Measurements from ENCODE around the gene DMBT1.
"Not testable (repeated sequence)": the region's sequence is repeated elsewhere in the genome, so short reads cannot be mapped to it uniquely, and the experiment has no call there.

Gene DMBT1

DNA sequence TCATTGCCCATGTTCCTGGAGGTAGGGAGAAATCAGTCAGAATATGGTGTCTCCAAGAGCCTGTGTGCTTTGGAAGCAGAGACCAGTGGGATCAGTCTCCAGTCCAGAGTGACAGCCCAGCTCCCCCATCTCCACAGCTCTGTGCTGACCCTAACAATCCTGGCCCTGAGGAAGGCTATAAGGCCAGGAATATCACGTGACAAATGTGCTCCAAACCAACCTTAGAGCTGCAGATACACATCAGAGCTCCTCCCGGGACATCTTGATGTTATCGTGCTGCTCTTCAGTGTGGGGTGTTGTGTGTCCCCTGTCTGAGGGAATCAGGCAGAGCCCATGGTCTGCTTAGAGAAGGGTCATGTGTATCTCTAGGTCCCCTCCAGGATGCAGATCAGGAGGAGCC lies 15.2 kb downstream of the DMBT1 start:
- Mint-ChIP-seq H3K4me3 (no peak overlapping the region), H3K27ac (no peak overlapping the region), H3K27me3 (ENCODE audit: low read depth) (no peaks in the 10 kb centered on the region), H3K36me3 (ENCODE audit: low read depth) (no peaks in the 10 kb centered on the region), H3K4me1 (ENCODE audit: low read depth) (no peaks in the 10 kb centered on the region), H3K9me3 (peaks cover 6% of the 10 kb centered on the region)
- DNase-seq (ENCODE audit: low spot score): no peak

GRCh38 chr10:122576291-122576690 lies 15.7 kb downstream of the DMBT1 start:
- Mint-ChIP-seq H3K27me3 (ENCODE audit: low read depth) (no peaks in the 10 kb centered on the region), H3K4me3 (no peak overlapping the region), H3K36me3 (ENCODE audit: low read depth) (no peaks in the 10 kb centered on the region), H3K9me3 (peaks cover 6% of the 10 kb centered on the region), H3K27ac (no peak overlapping the region), H3K4me1 (ENCODE audit: low read depth) (no peaks in the 10 kb centered on the region)
- DNase-seq (ENCODE audit: low spot score): no peak

DNA sequence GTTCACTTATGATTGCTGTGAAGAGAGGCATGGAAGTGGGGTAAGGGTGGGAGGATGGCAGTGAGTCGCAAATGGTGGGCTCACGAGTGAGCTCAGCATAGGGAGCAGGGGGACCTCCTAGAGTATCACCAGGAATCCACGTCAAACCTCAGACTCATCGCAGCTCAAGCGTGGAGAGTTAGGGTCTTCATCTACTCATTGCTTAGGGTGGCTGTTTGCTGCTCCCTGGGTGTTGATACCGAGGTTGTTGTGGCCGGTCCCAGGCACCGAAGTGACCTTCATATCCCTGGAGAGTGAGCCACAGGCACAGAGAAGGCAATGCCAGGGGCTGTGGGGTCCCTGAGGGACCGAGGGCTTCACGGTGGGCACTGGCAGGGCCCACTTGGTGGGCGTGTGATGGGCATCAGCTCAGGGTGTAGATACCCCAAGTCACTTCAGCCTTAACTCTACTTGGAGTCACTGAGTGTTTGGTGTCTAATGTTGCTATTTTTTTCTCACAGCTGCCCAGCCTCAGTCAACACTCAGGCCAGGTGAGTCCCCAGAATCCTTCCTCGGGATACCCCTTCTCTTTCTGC lies 16.8 kb downstream of the DMBT1 start:
- H3K27me3 Mint-ChIP-seq (ENCODE audit: low read depth): no peaks in the 10 kb centered on the region
- H3K9me3 Mint-ChIP-seq: peaks cover 6% of the 10 kb centered on the region
- no peak overlapping the region for H3K27ac Mint-ChIP-seq
- no peak overlapping the region for H3K4me3 Mint-ChIP-seq
- H3K36me3 Mint-ChIP-seq (ENCODE audit: low read depth): no peaks in the 10 kb centered on the region
- no peak for DNase-seq (ENCODE audit: low spot score)
- no peaks in the 10 kb centered on the region for H3K4me1 Mint-ChIP-seq (ENCODE audit: low read depth)

DNA sequence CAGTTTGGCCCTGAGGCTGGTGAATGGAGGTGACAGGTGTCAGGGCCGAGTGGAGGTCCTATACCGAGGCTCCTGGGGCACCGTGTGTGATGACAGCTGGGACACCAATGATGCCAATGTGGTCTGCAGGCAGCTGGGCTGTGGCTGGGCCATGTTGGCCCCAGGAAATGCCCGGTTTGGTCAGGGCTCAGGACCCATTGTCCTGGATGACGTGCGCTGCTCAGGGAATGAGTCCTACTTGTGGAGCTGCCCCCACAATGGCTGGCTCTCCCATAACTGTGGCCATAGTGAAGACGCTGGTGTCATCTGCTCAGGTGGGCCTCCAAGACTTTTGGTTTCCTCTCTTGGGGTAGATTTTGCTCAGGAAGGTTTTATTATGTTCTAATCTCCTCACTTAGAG lies 25.5 kb downstream of the DMBT1 start:
- not testable (repeated sequence) for H3K36me3 Mint-ChIP-seq (ENCODE audit: low read depth); H3K27ac Mint-ChIP-seq; H3K4me3 Mint-ChIP-seq; DNase-seq (ENCODE audit: low spot score); H3K27me3 Mint-ChIP-seq (ENCODE audit: low read depth); H3K4me1 Mint-ChIP-seq (ENCODE audit: low read depth); H3K9me3 Mint-ChIP-seq

DNA sequence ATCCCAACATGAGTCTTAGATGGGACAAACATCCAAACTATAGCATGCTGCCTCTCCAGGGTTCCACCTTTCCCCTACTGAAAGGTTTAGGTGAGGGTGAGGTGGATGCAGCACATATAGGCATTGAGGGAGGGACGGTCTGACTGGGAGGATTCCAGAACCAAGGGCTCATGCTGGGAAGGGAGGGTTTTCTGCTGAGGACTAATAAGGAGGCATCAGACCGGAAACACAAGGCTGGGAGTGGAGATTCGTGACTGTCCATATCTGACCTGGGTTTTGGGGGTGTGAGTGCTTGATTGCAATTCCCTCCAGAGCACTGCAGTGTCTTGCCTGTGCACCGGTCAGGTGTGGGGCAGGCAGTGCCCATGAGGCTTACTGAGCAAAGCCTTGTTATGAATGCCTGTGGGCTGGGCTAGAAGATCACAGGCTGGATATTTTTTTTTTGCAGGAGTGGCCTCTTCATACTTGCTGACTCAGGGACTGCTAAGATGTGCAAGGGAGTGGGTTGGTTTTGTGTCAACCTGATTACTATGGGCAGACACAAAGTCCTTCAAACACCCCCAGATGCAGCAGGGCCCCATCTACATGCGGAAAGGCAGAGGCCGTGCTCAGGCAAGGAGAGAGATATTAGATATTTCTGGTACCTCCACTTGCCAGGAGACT lies 26.7 kb downstream of the DMBT1 start:
- Mint-ChIP-seq H3K4me3 (no peak overlapping the region), H3K27me3 (ENCODE audit: low read depth) (no peaks in the 10 kb centered on the region), H3K27ac (no peak overlapping the region), H3K36me3 (ENCODE audit: low read depth) (no peaks in the 10 kb centered on the region), H3K9me3 (no peaks in the 10 kb centered on the region), H3K4me1 (ENCODE audit: low read depth) (no peaks in the 10 kb centered on the region)
- DNase-seq (ENCODE audit: low spot score): no peak

DNA sequence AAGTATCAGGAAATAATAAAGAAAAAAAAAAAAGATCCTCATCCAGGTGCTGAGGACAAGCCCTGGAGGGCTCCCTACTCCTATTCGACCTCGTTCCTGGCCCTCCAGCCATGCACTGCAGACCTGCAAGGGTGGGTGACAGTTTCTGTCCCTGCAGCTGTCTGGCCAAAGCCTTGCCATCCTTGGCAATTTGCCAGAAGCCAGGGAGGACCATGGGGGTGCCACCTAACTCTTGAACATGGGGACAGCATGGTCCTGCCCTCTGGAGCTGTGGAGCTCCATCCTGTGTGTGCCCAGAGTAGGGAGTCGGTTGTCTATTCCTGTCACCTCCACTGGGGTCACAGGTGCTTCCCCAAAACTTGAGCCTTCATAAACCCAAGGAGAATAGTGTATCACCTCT lies 27.8 kb downstream of the DMBT1 start:
- Mint-ChIP-seq H3K36me3 (ENCODE audit: low read depth) (no peaks in the 10 kb centered on the region), H3K4me1 (ENCODE audit: low read depth) (no peaks in the 10 kb centered on the region), H3K9me3 (no peaks in the 10 kb centered on the region), H3K4me3 (no peak overlapping the region), H3K27ac (no peak overlapping the region), H3K27me3 (ENCODE audit: low read depth) (no peaks in the 10 kb centered on the region)
- DNase-seq (ENCODE audit: low spot score): no peak

DNA sequence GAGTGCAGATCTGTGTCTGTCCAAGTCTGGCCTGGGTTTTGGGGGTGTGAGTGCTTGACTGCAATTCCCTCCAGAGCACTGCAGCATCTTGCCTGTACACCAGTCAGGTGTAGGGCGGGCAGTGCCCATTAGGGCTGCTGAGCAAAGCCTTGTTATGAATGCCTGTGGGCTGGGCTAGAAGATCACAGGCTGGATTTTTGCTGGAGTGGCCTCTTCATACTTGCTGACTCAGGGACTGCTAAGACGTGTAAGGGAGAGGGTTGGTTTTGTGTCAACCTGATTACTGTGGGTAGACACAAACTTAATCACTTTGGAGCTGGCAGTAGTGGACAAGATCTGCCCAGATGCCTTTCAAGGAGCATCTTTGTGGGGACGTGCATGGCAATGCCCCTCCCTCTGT lies 29.6 kb downstream of the DMBT1 start:
- Mint-ChIP-seq H3K36me3 (ENCODE audit: low read depth) (no peaks in the 10 kb centered on the region), H3K9me3 (no peaks in the 10 kb centered on the region), H3K4me1 (ENCODE audit: low read depth) (no peaks in the 10 kb centered on the region), H3K27me3 (ENCODE audit: low read depth) (no peaks in the 10 kb centered on the region), H3K4me3 (no peak overlapping the region), H3K27ac (no peak overlapping the region)
- no peak for DNase-seq (ENCODE audit: low spot score)

- H3K27me3 Mint-ChIP-seq (ENCODE audit: low read depth): no peaks in the 10 kb centered on the region
- no peak overlapping the region for H3K4me3 Mint-ChIP-seq
- DNase-seq (ENCODE audit: low spot score): no peak
- no peak overlapping the region for H3K27ac Mint-ChIP-seq
- no peaks in the 10 kb centered on the region for H3K36me3 Mint-ChIP-seq (ENCODE audit: low read depth)
- H3K9me3 Mint-ChIP-seq: no peaks in the 10 kb centered on the region
- no peaks in the 10 kb centered on the region for H3K4me1 Mint-ChIP-seq (ENCODE audit: low read depth)
Measured at GRCh38 chr10:122591736-122592135, 31.2 kb downstream of the DMBT1 start.

DNA sequence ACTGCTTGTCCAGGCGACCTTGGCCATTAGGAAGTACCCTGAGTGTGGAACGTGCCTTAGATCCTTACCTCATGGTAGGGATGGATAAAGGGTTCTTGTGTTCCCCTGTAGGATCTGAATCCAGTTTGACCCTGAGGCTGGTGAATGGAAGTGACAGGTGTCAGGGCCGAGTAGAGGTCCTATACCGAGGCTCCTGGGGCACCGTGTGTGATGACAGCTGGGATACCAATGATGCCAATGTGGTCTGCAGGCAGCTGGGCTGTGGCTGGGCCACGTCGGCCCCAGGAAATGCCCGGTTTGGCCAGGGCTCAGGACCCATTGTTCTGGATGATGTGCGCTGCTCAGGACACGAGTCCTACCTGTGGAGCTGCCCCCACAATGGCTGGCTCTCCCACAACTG lies 31.6 kb downstream of the DMBT1 start:
- Mint-ChIP-seq H3K4me3 (no peak overlapping the region), H3K9me3 (no peaks in the 10 kb centered on the region), H3K36me3 (ENCODE audit: low read depth) (no peaks in the 10 kb centered on the region), H3K4me1 (ENCODE audit: low read depth) (no peaks in the 10 kb centered on the region), H3K27ac (no peak overlapping the region), H3K27me3 (ENCODE audit: low read depth) (no peaks in the 10 kb centered on the region)
- no peak for DNase-seq (ENCODE audit: low spot score)

DNA sequence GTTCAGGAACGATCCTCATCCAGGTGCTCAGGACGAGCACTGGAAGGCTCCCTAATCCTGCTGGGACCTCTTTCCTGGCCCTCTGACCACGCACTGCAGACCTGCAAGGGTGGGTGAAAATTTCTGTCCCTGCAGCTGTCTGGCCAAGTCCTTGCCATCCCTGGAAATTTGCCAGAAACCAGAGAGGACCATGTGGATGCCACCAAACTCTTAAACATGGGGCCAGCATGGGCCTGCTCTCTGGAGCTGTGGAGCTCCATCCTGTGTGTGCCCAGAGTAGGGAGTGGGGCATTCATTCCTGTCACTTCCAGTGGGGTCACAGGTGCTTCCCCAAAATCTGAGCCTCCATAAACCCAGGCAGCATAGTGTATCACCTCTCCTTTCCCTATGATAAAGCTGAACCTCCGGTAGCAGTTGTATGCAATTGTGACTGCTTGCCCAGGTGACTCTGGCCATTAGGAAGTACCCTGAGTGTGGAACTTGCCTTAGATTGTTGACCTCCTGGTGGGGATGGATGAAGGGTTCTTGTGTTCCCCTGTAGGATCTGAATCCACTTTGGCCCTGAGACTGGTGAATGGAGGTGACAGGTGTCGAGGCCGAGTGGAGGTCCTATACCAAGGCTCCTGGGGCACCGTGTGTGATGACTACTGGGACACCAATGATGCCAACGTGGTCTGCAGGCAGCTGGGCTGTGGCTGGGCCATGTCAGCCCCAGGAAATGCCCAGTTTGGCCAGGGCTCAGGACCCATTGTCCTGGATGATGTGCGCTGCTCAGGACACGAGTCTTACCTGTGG lies 57.1 kb downstream of the DMBT1 start:
- Mint-ChIP-seq H3K9me3 (no peaks in the 10 kb centered on the region), H3K4me3 (no peak overlapping the region), H3K27me3 (ENCODE audit: low read depth) (no peaks in the 10 kb centered on the region), H3K4me1 (ENCODE audit: low read depth) (no peaks in the 10 kb centered on the region), H3K36me3 (ENCODE audit: low read depth) (no peaks in the 10 kb centered on the region), H3K27ac (no peak overlapping the region)
- no peak for DNase-seq (ENCODE audit: low spot score)

DNA sequence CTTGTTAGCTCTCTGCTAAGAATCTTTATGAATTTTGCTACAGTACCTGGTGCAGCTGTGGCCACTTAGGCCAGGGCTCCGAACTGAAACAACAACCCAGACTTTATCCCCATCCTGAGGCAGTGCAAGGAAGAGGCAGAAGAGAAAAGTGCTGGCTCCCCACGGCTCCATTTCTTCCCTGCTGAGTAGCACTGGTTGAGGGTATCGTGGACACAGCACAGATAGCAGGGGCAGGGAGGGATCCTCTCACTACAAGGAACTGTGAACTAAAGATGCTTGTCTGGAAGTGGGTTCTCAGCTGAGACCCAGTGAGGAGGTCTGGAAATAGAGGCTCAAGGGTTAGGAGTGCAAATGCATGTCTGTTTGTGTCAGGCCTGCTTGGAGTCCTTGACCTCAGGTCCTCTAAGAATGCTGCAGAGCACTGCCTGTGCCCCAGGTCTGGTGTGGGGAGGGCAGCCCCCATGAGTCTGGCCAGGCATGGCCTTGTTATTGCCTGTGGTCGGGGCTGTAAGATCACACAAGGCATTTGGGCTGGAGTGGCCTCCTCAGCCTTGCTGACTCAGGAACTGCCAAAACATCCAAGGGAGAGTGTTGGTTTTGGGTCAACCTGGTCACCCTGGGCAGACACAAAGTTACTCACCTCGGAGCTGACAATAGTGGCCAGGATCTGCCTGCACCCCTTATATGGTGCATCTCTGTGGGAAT lies 58.1 kb downstream of the DMBT1 start:
- no peak overlapping the region for H3K27ac Mint-ChIP-seq

GRCh38 chr10:122620961-122621360 lies 60.4 kb downstream of the DMBT1 start:
- not testable (repeated sequence) for H3K27ac Mint-ChIP-seq; H3K4me1 Mint-ChIP-seq (ENCODE audit: low read depth); H3K9me3 Mint-ChIP-seq; H3K36me3 Mint-ChIP-seq (ENCODE audit: low read depth); H3K4me3 Mint-ChIP-seq; DNase-seq (ENCODE audit: low spot score); H3K27me3 Mint-ChIP-seq (ENCODE audit: low read depth)

More for the DNA sequence above, 58.1 kb downstream of the DMBT1 start:
- H3K4me1 Mint-ChIP-seq (ENCODE audit: low read depth): no peaks in the 10 kb centered on the region
- no peak for DNase-seq (ENCODE audit: low spot score)
- H3K36me3 Mint-ChIP-seq (ENCODE audit: low read depth): no peaks in the 10 kb centered on the region
- no peaks in the 10 kb centered on the region for H3K9me3 Mint-ChIP-seq
- no peaks in the 10 kb centered on the region for H3K27me3 Mint-ChIP-seq (ENCODE audit: low read depth)
- no peak overlapping the region for H3K4me3 Mint-ChIP-seq

DNA sequence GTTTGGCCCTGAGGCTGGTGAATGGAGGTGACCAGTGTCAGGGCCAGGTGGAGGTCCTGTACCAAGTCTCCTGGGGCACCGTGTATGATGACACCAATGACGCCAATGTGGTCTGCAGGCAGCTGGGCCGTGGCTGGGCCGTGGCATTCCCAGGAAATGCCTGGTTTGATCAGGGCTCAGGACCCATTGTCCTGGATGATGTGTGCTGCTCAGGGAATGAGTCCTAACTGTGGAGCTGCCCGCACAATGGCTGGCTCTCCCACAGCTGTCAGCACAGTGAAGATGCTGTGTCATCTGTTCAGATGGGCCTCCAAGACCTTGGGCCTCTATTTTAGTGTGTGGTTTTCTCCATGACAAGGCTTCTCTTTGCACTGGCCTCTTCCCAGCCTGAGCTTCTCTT lies 64.0 kb downstream of the DMBT1 start:
- Mint-ChIP-seq H3K27me3 (ENCODE audit: low read depth) (peaks cover 2% of the 10 kb centered on the region), H3K4me1 (ENCODE audit: low read depth) (no peaks in the 10 kb centered on the region), H3K36me3 (ENCODE audit: low read depth) (no peaks in the 10 kb centered on the region), H3K27ac (no peak overlapping the region), H3K4me3 (no peak overlapping the region), H3K9me3 (no peaks in the 10 kb centered on the region)
- no peak for DNase-seq (ENCODE audit: low spot score)

- Mint-ChIP-seq H3K27me3 (ENCODE audit: low read depth) (peaks cover 2% of the 10 kb centered on the region), H3K27ac (no peak overlapping the region), H3K9me3 (no peaks in the 10 kb centered on the region), H3K4me3 (no peak overlapping the region), H3K36me3 (ENCODE audit: low read depth) (no peaks in the 10 kb centered on the region), H3K4me1 (ENCODE audit: low read depth) (no peaks in the 10 kb centered on the region)
- no peak for DNase-seq (ENCODE audit: low spot score)
Measured at GRCh38 chr10:122630526-122630925, 70.0 kb downstream of the DMBT1 start.

All from T-helper 2 cell treated with Interferon-gamma antibody and Interleukin-4, amounts not matched to agents 5 μg/mL and 100 μg/mL, for 36 hours (primary cell).